ENCODE results near the gene DGKB. TPM values are rescaled to one million over a fixed set of nuclear protein-coding genes. Genes with fewer than 3 reads are reported as not detected.

Gene DGKB
- total RNA-seq, 1 experiment from 2014 or later, result not detected

- Histone ChIP-seq H3K27me3 (replicated peaks; ENCODE audit: insufficient read depth, low read depth, low read length, poor library complexity) (no peaks in the 10 kb centered on the region), H3K4me3 (ENCODE audit: low read depth, low read length, poor library complexity, severe bottlenecking) (no peak overlapping the region), H3K9me3 (ENCODE audit: low read depth, low read length, poor library complexity, severe bottlenecking) (no peaks in the 10 kb centered on the region), H3K36me3 (ENCODE audit: insufficient read depth, low read length, poor library complexity, severe bottlenecking) (no peaks in the 10 kb centered on the region), H3K4me1 (ENCODE audit: insufficient read depth, low read length, poor library complexity, severe bottlenecking) (no peaks in the 10 kb centered on the region), H3K27ac (ENCODE audit: low read depth, low read length, poor library complexity, severe bottlenecking) (no peak overlapping the region)
- no peak for DNase-seq (ENCODE audit: low spot score)
- CTCF ChIA-PET, result interaction anchor here (0.7 kb wide), 1 partner anchor 844 kb away, joined by 5 read pairs; no protein-coding TSS in a partner anchor
- TF ChIP-seq, protein P1, sequence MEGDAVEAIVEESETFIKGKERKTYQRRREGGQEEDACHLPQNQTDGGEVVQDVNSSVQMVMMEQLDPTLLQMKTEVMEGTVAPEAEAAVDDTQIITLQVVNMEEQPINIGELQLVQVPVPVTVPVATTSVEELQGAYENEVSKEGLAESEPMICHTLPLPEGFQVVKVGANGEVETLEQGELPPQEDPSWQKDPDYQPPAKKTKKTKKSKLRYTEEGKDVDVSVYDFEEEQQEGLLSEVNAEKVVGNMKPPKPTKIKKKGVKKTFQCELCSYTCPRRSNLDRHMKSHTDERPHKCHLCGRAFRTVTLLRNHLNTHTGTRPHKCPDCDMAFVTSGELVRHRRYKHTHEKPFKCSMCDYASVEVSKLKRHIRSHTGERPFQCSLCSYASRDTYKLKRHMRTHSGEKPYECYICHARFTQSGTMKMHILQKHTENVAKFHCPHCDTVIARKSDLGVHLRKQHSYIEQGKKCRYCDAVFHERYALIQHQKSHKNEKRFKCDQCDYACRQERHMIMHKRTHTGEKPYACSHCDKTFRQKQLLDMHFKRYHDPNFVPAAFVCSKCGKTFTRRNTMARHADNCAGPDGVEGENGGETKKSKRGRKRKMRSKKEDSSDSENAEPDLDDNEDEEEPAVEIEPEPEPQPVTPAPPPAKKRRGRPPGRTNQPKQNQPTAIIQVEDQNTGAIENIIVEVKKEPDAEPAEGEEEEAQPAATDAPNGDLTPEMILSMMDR (conservative IDR thresholded peaks at IDR 0.05; ENCODE audit: low read depth, low read length), result no peak
- TF ChIP-seq EZH2 (IDR thresholded peaks at IDR 0.05; ENCODE audit: borderline replicate concordance, low read depth, low read length, poor library complexity, severe bottlenecking), result no peak
- POLR2A ChIA-PET (ENCODE audit: low non-redundant PET), result no interaction called here
- intact Hi-C loops (cut with micrococcal nuclease; ENCODE audit: unreplicated experiment), result no loop called here
- no TSS peak for BruUV-seq (replicated peaks)
These were observed 758.0 kb downstream of the DGKB start for GRCh38 chr7:14144538-14144937.

GRCh38 chr7:14144109-14144508 is 758.4 kb downstream of the DGKB start:
- no peaks in the 10 kb centered on the region for H3K36me3 ChIP-seq (ENCODE audit: insufficient read depth, low read length, poor library complexity, severe bottlenecking)
- DNase-seq (ENCODE audit: low spot score), result no peak
- no peak overlapping the region for H3K4me3 ChIP-seq (ENCODE audit: low read depth, low read length, poor library complexity, severe bottlenecking)
- ChIA-PET POLR2A (ENCODE audit: low non-redundant PET) (no interaction called here), CTCF (no interaction called here)
- BruUV-seq (replicated peaks), result no TSS peak
- intact Hi-C loops (cut with micrococcal nuclease; ENCODE audit: unreplicated experiment), result no loop called here
- no peaks in the 10 kb centered on the region for H3K27me3 ChIP-seq (replicated peaks; ENCODE audit: insufficient read depth, low read depth, low read length, poor library complexity)
- no peaks in the 10 kb centered on the region for H3K9me3 ChIP-seq (ENCODE audit: low read depth, low read length, poor library complexity, severe bottlenecking)
- TF ChIP-seq, protein P1 (conservative IDR thresholded peaks at IDR 0.05; ENCODE audit: low read depth, low read length), result no peak
- no peak for TF ChIP-seq EZH2 (IDR thresholded peaks at IDR 0.05; ENCODE audit: borderline replicate concordance, low read depth, low read length, poor library complexity, severe bottlenecking)
- H3K4me1 ChIP-seq (ENCODE audit: insufficient read depth, low read length, poor library complexity, severe bottlenecking), result no peaks in the 10 kb centered on the region
- H3K27ac ChIP-seq (ENCODE audit: low read depth, low read length, poor library complexity, severe bottlenecking), result no peak overlapping the region

DNA sequence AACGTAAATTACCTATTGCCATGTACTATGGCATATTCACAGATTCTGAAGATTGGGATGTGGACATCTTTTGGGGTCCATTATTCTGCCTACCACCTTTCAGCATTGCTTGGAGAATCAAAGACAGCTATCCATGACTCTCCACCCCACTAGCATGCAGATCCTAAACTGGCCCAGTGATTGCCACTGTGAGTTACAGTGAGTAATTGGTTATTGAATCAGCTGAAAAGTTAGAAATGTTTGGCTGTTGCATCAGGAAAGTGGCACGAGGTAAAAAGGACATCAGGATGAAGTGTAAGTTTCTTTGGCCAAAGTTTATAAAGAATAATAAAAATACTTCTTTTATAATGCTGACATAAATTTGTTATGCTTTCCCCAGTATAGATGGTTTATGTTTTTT is 764.9 kb downstream of the DGKB start:
- ChIA-PET CTCF (no interaction called here), POLR2A (ENCODE audit: low non-redundant PET) (no interaction called here)
- DNase-seq (ENCODE audit: low spot score), result no peak
- BruUV-seq (replicated peaks), result no TSS peak
- H3K36me3 ChIP-seq (ENCODE audit: insufficient read depth, low read length, poor library complexity, severe bottlenecking), result no peaks in the 10 kb centered on the region
- H3K4me3 ChIP-seq (ENCODE audit: low read depth, low read length, poor library complexity, severe bottlenecking), result no peak overlapping the region
- no peaks in the 10 kb centered on the region for H3K4me1 ChIP-seq (ENCODE audit: insufficient read depth, low read length, poor library complexity, severe bottlenecking)
- H3K27ac ChIP-seq (ENCODE audit: low read depth, low read length, poor library complexity, severe bottlenecking), result no peak overlapping the region
- no peaks in the 10 kb centered on the region for H3K27me3 ChIP-seq (replicated peaks; ENCODE audit: insufficient read depth, low read depth, low read length, poor library complexity)
- no peaks in the 10 kb centered on the region for H3K9me3 ChIP-seq (ENCODE audit: low read depth, low read length, poor library complexity, severe bottlenecking)
- no peak for TF ChIP-seq EZH2 (IDR thresholded peaks at IDR 0.05; ENCODE audit: borderline replicate concordance, low read depth, low read length, poor library complexity, severe bottlenecking)
- TF ChIP-seq, protein P1 (conservative IDR thresholded peaks at IDR 0.05; ENCODE audit: low read depth, low read length), result no peak
- intact Hi-C loops (cut with micrococcal nuclease; ENCODE audit: unreplicated experiment), result no loop called here
